Measurements from ENCODE around the gene MEF2C.
A peak's percentile ranks its signal among the peaks of the same experiment; 100 is the strongest.

MEF2C gene

GRCh38 chr5:88787856-88788255 lies 95.1 kb downstream of the MEF2C start:
- no peaks in the 10 kb centered on the region for H3K36me3 ChIP-seq
- H3K4me1 ChIP-seq: peaks cover 0 to 41% (median 15%) of the 10 kb centered on the region in 4 donors
- intact Hi-C loops (cut with DNase I; ENCODE audit: low total_unique reads): loop anchor here (5.0 to 10.0 kb wide), 3 partner anchors 39 to 99 kb away; no protein-coding TSS in a partner anchor
- no peaks in the 10 kb centered on the region for H3K9me3 ChIP-seq
- no peak overlapping the region for H3K4me3 ChIP-seq
- DNase-seq: no peak
- no peaks in the 10 kb centered on the region for H3K27me3 ChIP-seq
- peak overlapping the region in 1 of 2 donors; percentile 25 for H3K27ac ChIP-seq
- TF ChIP-seq CTCF (IDR thresholded peaks at IDR 0.05): no peak

GRCh38 chr5:88786789-88787188 lies 96.2 kb downstream of the MEF2C start:
- Histone ChIP-seq H3K9me3 (no peaks in the 10 kb centered on the region), H3K27ac (peak overlapping the region; percentile 37 to 59)

GRCh38 chr5:88785746-88786565 lies 97.0 kb downstream of the MEF2C start:
- Histone ChIP-seq H3K4me3 (peak overlapping the region; percentile 2 to 6), H3K27ac (peak overlapping the region; percentile 37 to 59), H3K9me3 (no peaks in the 10 kb centered on the region), H3K36me3 (no peaks in the 10 kb centered on the region), H3K4me1 (peaks cover 0 to 45% (median 15%) of the 10 kb centered on the region in 4 donors), H3K27me3 (no peaks in the 10 kb centered on the region)
- intact Hi-C loops (cut with DNase I; ENCODE audit: low total_unique reads): loop anchor here (5.0 to 10.0 kb wide), 3 partner anchors 41 to 101 kb away; no protein-coding TSS in a partner anchor
- DNase-seq: peak in 1 of 2 donors; percentile 44
- peak in 1 of 2 experiments; percentile 9 for TF ChIP-seq CTCF (IDR thresholded peaks at IDR 0.05)

More at GRCh38 chr5:88786789-88787188, 96.2 kb downstream of the MEF2C start:
- H3K4me3 ChIP-seq: no peak overlapping the region
- TF ChIP-seq CTCF (IDR thresholded peaks at IDR 0.05): no peak
- H3K4me1 ChIP-seq: peaks cover 0 to 42% (median 15%) of the 10 kb centered on the region in 4 donors
- H3K27me3 ChIP-seq: no peaks in the 10 kb centered on the region
- intact Hi-C loops (cut with DNase I; ENCODE audit: low total_unique reads): loop anchor here (5.0 to 10.0 kb wide), 3 partner anchors 41 to 101 kb away; no protein-coding TSS in a partner anchor
- H3K36me3 ChIP-seq: no peaks in the 10 kb centered on the region
- DNase-seq: no peak

- Histone ChIP-seq H3K4me3 (no peak overlapping the region), H3K27ac (no peak overlapping the region), H3K4me1 (peaks cover 0 to 67% (median 18%) of the 10 kb centered on the region in 4 donors), H3K9me3 (no peaks in the 10 kb centered on the region), H3K36me3 (no peaks in the 10 kb centered on the region), H3K27me3 (no peaks in the 10 kb centered on the region)
- TF ChIP-seq CTCF (IDR thresholded peaks at IDR 0.05): no peak
- no peak for DNase-seq
- intact Hi-C loops (cut with DNase I; ENCODE audit: low total_unique reads): loop anchor here (10.0 kb wide), 1 partner anchor 48 kb away; no protein-coding TSS in a partner anchor
Measured at GRCh38 chr5:88782571-88782970, 100.4 kb downstream of the MEF2C start.

- TF ChIP-seq CTCF (IDR thresholded peaks at IDR 0.05): no peak
- H3K27ac ChIP-seq: peak overlapping the region in 1 of 2 donors; percentile 17
- H3K9me3 ChIP-seq: no peaks in the 10 kb centered on the region
- no peak for DNase-seq
- H3K4me3 ChIP-seq: no peak overlapping the region
- peaks cover 0 to 69% (median 18%) of the 10 kb centered on the region in 4 donors for H3K4me1 ChIP-seq
- no peaks in the 10 kb centered on the region for H3K36me3 ChIP-seq
- H3K27me3 ChIP-seq: no peaks in the 10 kb centered on the region
- intact Hi-C loops (cut with DNase I; ENCODE audit: low total_unique reads): loop anchor here (10.0 kb wide), 1 partner anchor 46 kb away; no protein-coding TSS in a partner anchor
Measured at GRCh38 chr5:88780736-88781135, 102.2 kb downstream of the MEF2C start.
